Measurements from ENCODE around the gene KEAP1.

DNA sequence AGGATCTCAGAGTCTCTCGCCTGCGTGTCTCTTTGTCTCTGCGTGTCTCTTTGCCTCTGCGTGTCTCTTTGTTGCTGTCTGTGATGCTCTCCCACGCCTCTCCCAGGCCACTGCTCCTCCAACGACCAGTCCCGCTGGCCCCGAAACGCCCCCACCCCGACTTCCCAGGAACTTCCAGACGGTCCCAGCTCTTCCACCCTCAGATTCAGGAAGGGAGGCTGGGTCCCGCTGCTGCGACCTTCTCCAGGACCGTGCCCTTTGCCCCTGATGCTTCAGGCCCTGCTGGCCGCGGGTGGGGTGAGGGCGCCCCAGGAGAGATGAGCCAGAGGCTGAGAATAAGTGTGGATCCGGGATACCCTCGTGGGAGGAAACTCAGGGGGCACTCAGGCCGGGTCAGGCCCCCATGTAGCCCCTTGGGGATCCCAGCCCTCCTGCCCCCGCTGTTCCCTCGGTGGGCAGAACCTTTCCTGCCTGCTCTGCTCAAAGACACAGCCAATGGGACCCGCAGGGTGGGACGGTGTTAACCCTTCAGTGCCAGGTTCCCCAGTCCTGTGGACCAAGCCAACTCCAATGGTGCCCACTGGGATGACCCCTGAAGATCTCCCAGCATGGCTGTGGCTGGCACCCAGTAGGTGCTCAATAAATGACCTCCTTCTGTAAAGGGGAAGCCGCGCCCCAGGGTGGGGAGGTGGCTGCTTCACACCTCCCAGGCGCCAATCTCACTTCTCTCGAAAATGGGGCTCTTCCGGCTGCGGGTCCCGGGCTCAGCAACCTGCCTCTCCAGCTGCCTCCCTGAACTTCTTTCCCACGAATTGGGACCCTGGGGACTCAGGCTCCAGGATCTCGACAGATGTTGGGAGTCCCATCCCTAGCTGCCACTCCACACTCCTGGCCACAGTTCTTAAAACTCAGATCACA lies 15.5 kb upstream of the KEAP1 start:
- TF ChIP-seq POLR2A (IDR thresholded peaks at IDR 0.05) = no peak
- TF ChIP-seq, protein P1, sequence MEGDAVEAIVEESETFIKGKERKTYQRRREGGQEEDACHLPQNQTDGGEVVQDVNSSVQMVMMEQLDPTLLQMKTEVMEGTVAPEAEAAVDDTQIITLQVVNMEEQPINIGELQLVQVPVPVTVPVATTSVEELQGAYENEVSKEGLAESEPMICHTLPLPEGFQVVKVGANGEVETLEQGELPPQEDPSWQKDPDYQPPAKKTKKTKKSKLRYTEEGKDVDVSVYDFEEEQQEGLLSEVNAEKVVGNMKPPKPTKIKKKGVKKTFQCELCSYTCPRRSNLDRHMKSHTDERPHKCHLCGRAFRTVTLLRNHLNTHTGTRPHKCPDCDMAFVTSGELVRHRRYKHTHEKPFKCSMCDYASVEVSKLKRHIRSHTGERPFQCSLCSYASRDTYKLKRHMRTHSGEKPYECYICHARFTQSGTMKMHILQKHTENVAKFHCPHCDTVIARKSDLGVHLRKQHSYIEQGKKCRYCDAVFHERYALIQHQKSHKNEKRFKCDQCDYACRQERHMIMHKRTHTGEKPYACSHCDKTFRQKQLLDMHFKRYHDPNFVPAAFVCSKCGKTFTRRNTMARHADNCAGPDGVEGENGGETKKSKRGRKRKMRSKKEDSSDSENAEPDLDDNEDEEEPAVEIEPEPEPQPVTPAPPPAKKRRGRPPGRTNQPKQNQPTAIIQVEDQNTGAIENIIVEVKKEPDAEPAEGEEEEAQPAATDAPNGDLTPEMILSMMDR (IDR thresholded peaks at IDR 0.05) = no peak
- no peak for TF ChIP-seq EP300 (IDR thresholded peaks at IDR 0.05)
- TF ChIP-seq POLR2AphosphoS5 (IDR thresholded peaks at IDR 0.05) = no peak

Data from upper lobe of left lung (tissue), 4 donors.